GM18505 (cell line): ENCODE measurements around the gene NF2.

ENCODE experiments used
- ATAC-seq: cut with Tn5 transposase; IDR thresholded peaks from one replicate; pipeline ENCODE4 v1.9.1; 2021; ENCODE audit not compliant: unreplicated experiment
- POLR2A ChIP-seq: IDR thresholded peaks from 4 replicates; pipeline ENCODE4 v1.6.1; 2011; ENCODE audit warnings: borderline replicate concordance; ENCODE audit not compliant: insufficient read depth, insufficient read length; ENCODE audit errors: extremely low read depth

Gene NF2

DNA sequence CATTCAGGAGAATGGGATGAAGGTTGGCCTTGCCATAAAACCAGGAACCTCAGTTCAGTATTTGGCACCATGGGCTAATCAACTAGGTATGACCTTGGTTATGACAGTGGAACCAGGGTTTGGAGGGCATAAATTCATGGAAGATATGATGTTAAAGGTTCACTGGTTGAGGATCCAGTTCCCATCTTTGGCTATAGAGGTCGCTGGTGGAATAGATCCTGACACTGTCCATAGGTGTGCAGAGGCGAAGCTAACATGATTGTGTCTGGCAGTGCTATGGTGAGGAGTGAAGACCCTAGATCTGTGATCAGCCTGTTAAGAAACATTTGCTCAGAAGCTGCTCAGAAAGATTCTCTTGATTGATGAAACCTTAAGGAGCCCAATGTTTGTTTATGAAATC lies 5.7 kb downstream of the NF2 start:
- TF ChIP-seq POLR2A: no peak
- no peak for ATAC-seq

- no peak for ATAC-seq
- no peak for TF ChIP-seq POLR2A
These were observed 7.3 kb downstream of the NF2 start for GRCh38 chr22:29610780-29611179.

DNA sequence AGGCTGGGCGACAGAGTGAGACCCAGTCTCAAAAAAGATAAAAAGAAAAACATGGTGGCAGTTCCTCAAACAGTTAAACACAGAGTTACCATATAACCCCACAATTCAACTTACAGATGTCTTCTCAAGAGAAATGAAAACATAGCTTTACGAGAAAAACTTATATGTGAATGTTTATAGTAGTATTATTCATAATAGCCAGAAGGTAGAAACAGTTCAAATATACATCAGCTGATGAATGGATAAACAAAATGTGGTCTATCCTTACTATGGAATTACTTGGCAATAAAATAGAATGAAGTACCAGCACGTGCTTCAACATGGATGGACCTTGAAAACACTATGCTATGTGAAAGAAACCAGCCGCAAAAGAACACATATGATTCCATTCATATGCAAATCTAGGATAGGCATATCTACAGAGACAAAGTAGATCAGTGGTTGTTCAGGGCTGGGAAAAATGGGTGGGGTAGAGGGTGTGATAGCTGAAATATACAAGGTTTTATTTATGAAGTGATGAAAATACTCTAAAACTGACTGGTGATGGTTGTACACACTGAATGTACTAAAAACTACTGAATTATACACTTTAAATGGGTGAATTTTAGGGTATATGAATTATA lies 12.4 kb downstream of the NF2 start:
- no peak for ATAC-seq
- TF ChIP-seq POLR2A: no peak

GRCh38 chr22:29617922-29618629 lies 14.6 kb downstream of the NF2 start:
- ATAC-seq: no peak
- no peak for TF ChIP-seq POLR2A

DNA sequence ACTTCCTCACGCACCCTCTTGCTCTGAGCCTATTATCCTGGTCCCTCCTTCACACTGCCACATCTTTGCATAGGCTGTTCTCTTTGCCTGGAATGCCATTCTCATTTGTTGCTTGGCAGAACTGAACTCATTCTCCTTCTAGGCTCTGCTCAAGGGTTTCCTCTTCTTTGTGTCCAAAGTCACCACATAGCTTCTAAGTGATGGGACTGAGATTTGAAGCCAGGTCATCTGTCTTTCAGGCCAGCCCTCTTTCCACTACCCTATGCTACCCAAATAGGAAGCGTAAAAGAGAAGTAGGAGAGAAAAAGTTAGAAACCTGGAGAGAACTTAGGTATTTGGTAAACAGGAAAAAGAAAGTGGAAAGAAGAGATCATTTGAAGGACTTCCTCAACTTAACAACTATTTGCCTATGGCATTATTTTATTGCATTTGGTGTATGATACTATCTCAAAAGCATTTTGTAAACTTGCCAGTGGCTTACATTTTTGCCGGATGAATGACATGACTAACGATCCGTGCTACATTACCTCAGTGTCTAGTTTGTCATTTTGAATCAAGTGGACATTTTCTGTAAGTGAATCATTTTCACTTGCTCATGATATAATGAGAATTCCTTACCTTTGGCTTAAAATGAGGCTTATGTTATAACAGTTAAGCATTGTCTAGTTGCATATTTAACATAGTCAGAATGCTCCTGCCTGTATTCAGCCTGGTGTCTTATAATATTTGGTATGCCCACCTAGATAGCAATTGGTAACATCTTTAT lies 18.5 kb downstream of the NF2 start:
- ATAC-seq: no peak
- TF ChIP-seq POLR2A: no peak

DNA sequence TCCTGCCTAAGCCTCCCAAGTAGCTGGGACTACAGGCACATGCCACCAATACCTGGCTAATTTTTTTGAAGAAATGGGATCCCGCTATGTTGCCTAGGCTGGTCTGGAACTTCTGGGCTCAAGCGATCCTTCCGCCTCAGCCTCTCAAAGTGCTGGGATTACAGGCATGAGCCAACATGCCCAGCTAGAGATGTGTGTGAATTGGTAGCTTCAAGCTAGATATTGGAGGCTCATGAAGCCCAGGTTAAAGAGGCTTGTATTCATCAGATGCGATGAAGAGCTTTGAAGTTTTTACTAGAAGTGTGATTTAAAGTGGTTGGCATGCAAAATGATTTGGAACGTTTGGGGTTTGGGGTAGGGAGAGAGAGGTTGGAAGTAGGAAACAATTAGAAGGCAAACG lies 19.6 kb downstream of the NF2 start:
- no peak for TF ChIP-seq POLR2A
- ATAC-seq: no peak

DNA sequence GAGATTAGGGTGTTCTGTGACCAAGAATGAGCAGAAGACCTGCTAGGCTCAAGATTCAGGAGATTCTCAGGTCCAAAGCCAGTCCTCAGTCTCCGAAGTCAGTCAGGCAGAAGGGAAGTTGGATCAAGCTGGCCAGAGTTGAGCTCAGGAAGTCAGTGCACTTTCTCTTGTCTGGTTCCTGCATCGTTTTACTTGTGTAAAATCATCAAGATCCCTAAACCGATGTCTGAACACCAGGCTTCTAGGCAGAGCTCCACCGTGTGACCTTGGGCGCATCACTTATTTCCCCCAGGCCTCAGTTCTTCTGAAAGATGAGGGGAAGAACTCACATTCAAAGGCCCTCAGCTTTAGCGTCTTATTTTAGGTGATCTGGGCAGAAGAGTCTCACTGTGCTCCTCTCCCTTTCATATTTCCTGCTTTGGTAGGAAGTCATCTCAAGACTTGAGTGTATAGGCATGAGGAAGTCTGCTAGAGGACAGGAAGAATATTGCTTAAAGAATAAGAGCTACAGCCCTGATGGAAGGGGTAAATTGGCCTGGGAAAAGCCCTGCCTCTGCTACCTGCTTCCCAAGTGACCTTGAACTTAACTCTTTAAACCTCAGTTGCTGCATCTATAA lies 20.2 kb downstream of the NF2 start:
- no peak for ATAC-seq
- TF ChIP-seq POLR2A: no peak

DNA sequence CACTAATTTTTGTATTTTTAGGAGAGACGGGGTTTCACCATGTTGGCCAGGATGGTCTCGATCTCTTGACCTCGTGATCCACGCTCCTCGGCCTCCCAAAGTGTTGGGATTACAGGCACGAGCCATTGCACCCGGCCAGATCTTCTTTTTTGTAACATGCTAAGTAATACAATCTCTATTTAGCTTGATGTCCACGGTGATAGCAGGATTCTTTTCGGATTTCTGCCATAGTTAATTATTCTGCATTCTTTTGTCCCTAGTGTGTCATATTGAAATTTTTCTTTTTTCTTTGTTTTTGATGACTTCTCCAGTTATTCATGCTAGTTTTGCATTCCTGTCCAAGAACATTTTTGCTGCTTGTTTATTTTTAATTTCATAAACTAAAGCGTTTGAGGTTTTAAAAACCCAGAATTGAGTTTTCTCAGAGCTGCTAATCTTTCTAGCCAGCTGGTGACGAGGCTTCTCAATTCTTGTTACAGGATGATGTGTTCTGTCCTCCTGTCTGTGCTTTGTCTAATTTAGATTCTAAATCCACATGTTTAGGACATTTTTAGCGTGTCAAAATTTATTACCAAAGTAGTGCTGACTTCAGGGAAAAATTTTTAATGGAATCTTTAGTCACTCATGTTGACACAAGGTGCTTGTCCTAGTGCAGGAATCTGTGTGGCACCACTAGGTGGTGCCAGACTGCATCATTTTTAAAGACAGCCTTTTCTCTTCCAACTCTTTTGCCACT lies 21.8 kb downstream of the NF2 start:
- ATAC-seq: no peak
- no peak for TF ChIP-seq POLR2A

- TF ChIP-seq POLR2A: no peak
- no peak for ATAC-seq
These were observed 23.2 kb downstream of the NF2 start for GRCh38 chr22:29626497-29627195.

- TF ChIP-seq POLR2A: no peak
- ATAC-seq: no peak
These were observed 23.7 kb downstream of the NF2 start for GRCh38 chr22:29627196-29627535.

DNA sequence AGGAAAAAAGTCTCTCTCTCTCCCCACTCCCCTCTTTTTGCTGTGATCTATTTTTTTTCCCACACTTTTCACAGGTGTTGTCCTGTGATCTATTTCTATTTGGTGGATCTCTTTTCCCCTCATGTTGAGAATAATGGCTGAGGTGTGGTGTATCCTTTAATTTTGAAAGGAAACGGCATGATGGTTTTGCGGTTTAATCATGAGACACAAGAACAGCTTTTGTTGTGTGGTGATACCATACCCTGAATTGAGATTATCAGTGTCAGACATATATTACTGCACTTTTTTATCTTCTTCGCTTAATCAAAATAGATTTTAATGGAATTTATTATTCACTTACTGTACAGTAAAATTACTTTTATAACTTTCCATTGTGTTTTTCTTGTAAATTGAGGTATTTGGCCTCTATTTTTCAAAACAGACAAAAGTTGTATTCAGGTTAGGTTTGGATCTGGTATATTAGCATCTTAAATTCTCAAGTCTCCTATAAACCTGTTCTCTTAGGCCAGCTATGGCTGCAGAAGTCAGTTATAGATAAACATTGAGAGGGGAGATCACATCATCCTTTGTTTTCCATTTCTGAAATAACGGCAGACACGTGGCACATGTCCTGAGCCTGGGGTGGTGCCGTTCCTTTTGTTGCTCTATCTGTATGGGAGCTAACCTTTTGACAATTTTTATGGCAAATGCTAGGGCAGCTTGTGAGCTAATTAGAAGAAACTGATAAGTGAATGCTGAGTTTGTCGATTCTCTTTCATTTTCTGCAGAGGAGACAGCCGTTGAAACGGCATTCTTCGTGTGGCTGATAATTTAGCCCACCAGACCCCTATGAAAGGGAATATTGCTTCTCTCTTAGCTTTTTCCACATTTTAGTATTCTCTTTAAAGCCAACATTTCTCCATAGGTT lies 25.8 kb downstream of the NF2 start:
- TF ChIP-seq POLR2A: no peak
- no peak for ATAC-seq
